Measurements from ENCODE around the gene GPX3. TPM values are rescaled to one million over a fixed set of nuclear protein-coding genes. Genes with fewer than 3 reads are reported as not detected.

GPX3 gene
- total and polyA plus RNA-seq, 2 of the 8 experiments (the other 6 are each of a cell fraction or from before 2014, with no cell fraction given), result 27.8 to 77.9 TPM

DNA sequence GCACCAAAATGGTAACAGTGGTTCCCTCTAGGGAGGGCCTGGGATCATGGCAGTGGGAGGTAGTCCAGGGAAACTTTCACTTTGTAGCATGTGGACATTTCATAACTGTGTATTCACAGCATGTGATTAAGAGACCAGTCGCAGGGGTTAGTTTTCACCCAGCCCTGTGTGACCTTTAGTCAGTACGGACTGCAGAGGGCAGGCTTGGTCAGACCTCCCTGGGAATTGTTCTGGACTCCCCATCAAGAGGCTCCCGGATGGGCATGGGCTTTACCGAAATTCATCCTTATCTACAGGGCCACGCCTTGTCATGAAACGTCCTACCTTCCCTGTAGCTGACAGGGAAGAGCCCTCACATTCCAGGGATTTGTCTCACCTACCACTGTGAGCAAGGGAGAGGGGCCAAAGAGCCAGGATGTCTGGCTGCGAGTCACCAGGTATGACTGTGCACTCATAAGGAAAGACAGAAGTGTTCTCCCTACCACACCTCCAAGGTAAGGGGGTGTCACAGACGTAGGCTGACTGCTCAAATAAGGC is 19.9 kb downstream of the GPX3 start:
- no peak overlapping the region; the same call in 1 of the 2 replicates for H4K8ac ChIP-seq (ENCODE audit: extremely low read depth, insufficient read depth, low read length)
- no peak overlapping the region for H2BK20ac ChIP-seq (ENCODE audit: low read length)
- H3K9me3 ChIP-seq (ENCODE audit: insufficient read depth in 2 of 2, low read depth in 1 of 2, low read length in 1 of 2), result no peaks in the 10 kb centered on the region
- H3K14ac ChIP-seq (ENCODE audit: insufficient read length), result no peak overlapping the region
- H2BK12ac ChIP-seq (ENCODE audit: low read depth, low read length), result no peak overlapping the region
- H3K79me1 ChIP-seq (ENCODE audit: low read depth, low read length), result no peaks in the 10 kb centered on the region
- no peaks in the 10 kb centered on the region for H3K23me2 ChIP-seq (ENCODE audit: low read depth, low read length)
- H3K4me1 ChIP-seq (replicated peaks in 1 of 4; ENCODE audit: control insufficient read depth in 3 of 4, insufficient read depth in 4 of 4, low read length in 3 of 4), result no peaks in the 10 kb centered on the region
- H4K5ac ChIP-seq (ENCODE audit: insufficient read length, low read depth, low read length), result no peak overlapping the region
- H3K56ac ChIP-seq (replicated peaks; ENCODE audit: insufficient read length, low read depth, low read length), result no peak overlapping the region
- H2BK120ac ChIP-seq (replicated peaks; ENCODE audit: low read depth, low read length), result no peak overlapping the region
- TF ChIP-seq CREB1 (IDR thresholded peaks at IDR 0.05) (no peak), RXRA (IDR thresholded peaks at IDR 0.05; ENCODE audit: insufficient read depth, low read depth, low read length) (no peak), SP4 (IDR thresholded peaks at IDR 0.05; ENCODE audit: low read length) (no peak), CHD1 (IDR thresholded peaks at IDR 0.05; ENCODE audit: low read depth, low read length) (no peak), RAD21 (IDR thresholded peaks at IDR 0.05 in 1 of 2, conservative IDR thresholded peaks at IDR 0.05 in 1 of 2; ENCODE audit: low read depth in 2 of 2, low read length in 2 of 2) (peak in 1 of 2 experiments; percentile 23; a peak in 1 of 4 replicates)
- TF ChIP-seq, protein P1, sequence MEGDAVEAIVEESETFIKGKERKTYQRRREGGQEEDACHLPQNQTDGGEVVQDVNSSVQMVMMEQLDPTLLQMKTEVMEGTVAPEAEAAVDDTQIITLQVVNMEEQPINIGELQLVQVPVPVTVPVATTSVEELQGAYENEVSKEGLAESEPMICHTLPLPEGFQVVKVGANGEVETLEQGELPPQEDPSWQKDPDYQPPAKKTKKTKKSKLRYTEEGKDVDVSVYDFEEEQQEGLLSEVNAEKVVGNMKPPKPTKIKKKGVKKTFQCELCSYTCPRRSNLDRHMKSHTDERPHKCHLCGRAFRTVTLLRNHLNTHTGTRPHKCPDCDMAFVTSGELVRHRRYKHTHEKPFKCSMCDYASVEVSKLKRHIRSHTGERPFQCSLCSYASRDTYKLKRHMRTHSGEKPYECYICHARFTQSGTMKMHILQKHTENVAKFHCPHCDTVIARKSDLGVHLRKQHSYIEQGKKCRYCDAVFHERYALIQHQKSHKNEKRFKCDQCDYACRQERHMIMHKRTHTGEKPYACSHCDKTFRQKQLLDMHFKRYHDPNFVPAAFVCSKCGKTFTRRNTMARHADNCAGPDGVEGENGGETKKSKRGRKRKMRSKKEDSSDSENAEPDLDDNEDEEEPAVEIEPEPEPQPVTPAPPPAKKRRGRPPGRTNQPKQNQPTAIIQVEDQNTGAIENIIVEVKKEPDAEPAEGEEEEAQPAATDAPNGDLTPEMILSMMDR (IDR thresholded peaks at IDR 0.05; ENCODE audit: control extremely low read depth in 1 of 3, insufficient read depth in 1 of 3, low read depth in 1 of 3, low read length in 3 of 3), result peak in 1 of 3 experiments; percentile 2; a peak in 1 of 4 replicates
- H3K27ac ChIP-seq (ENCODE audit: low read depth, low read length), result no peak overlapping the region
- ChIA-PET POLR2A (ENCODE audit: partially characterized antibody) (interaction anchor here (1.1 kb wide), 1 partner anchor 12 kb away, joined by 3 read pairs; no protein-coding TSS in a partner anchor), CTCF (ENCODE audit: partially characterized antibody) (interaction anchor here (0.6 to 10.2 kb wide), 11 partner anchors 10 to 567 kb away, joined by 3 to 157 read pairs (median 6); no protein-coding TSS in a partner anchor)
- peaks cover 6 to 21% (median 11%) of the 10 kb centered on the region in 4 experiments; a peak in 6 of 8 replicates for H3K36me3 ChIP-seq (ENCODE audit: control insufficient read depth in 2 of 4, insufficient read depth in 4 of 4, low read length in 3 of 4)
- no peak overlapping the region for H3K9ac ChIP-seq (replicated peaks in 1 of 4; ENCODE audit: extremely low read depth in 1 of 4, low read depth in 3 of 4, low read length in 3 of 4)
- H4K91ac ChIP-seq (replicated peaks; ENCODE audit: insufficient read length, low read length), result no peak overlapping the region
- no peaks in the 10 kb centered on the region for H3K79me2 ChIP-seq (ENCODE audit: control insufficient read depth in 1 of 2, insufficient read depth in 2 of 2, low read length in 2 of 2)
- H4K20me1 ChIP-seq (replicated peaks in 1 of 2; ENCODE audit: control insufficient read depth in 1 of 2, insufficient read depth in 2 of 2, low read length in 2 of 2), result peaks cover 0 to 2% of the 10 kb centered on the region in 2 experiments
- H3K4me3 ChIP-seq (ENCODE audit: extremely low read depth in 1 of 4, insufficient read depth in 2 of 4, low read depth in 3 of 4, low read length in 4 of 4), result no peak overlapping the region
- no peak for DNase-seq (ENCODE audit: low read depth in 1 of 2, low spot score in 2 of 2)
- no peak overlapping the region for H3K4ac ChIP-seq (replicated peaks; ENCODE audit: insufficient read length, low read depth, low read length)
- H2BK15ac ChIP-seq (ENCODE audit: low read length), result no peak overlapping the region
- no peak overlapping the region for H2AFZ ChIP-seq (ENCODE audit: low read length)
- no peak overlapping the region for H3K23ac ChIP-seq (ENCODE audit: insufficient read length)
- H3K27me3 ChIP-seq (replicated peaks in 1 of 4; ENCODE audit: control insufficient read depth in 3 of 4, extremely low read depth in 1 of 4, insufficient read depth in 3 of 4, low read length in 3 of 4), result no peaks in the 10 kb centered on the region
- no peak overlapping the region for H2AK5ac ChIP-seq (ENCODE audit: low read depth, low read length)
- FAIRE-seq, result no peak
- H2BK5ac ChIP-seq (ENCODE audit: low read depth, low read length), result no peak overlapping the region
- H3K18ac ChIP-seq (ENCODE audit: extremely low read depth, low read length), result no peak overlapping the region
- no peak overlapping the region for H3K4me2 ChIP-seq (ENCODE audit: insufficient read depth in 1 of 2, low read depth in 2 of 2, low read length in 2 of 2)
- WGBS, 2 experiments (ENCODE audit: extremely low coverage in 1 of 2, insufficient coverage in 1 of 2, insufficient read length in 1 of 2, insufficient replicate concordance in 2 of 2, low coverage in 1 of 2, low lambda C conversion rate in 2 of 2, missing lambda C conversion rate in 1 of 2), result 90% methylated on average over 8 of the region's 8 CpGs; no CpG with 5 or more reads in 1 of the 2 experiments
